ENCODE results near the gene HOXC12.

Gene HOXC12

GRCh38 chr12:53998110-53998899 is 43.6 kb downstream of the HOXC12 start:
- no peak for DNase-seq

- no peak for DNase-seq
These were observed 44.2 kb downstream of the HOXC12 start for GRCh38 chr12:53998900-53999236.

GRCh38 chr12:53999559-54000115 is 44.9 kb downstream of the HOXC12 start:
- no peak for DNase-seq

- DNase-seq = no peak
These were observed 45.7 kb downstream of the HOXC12 start, which contains the start of gene HOXC9 for GRCh38 chr12:54000116-54001114. Gene HOXC9 (plus strand): TSS chr12:54000161. CDS start chr12:54000189, 28 bp downstream.

GRCh38 chr12:54001283-54002187 is 46.8 kb downstream of the HOXC12 start:
- no peak for DNase-seq

GRCh38 chr12:54002278-54002914 is 47.7 kb downstream of the HOXC12 start:
- DNase-seq = no peak

GRCh38 chr12:54002915-54003389 is 48.2 kb downstream of the HOXC12 start:
- no peak for DNase-seq

- DNase-seq = no peak
These were observed 48.9 kb downstream of the HOXC12 start for GRCh38 chr12:54003625-54004024.

- DNase-seq = no peak
These were observed 49.5 kb downstream of the HOXC12 start for GRCh38 chr12:54004063-54004840.

- no peak for DNase-seq
These were observed 50.3 kb downstream of the HOXC12 start for GRCh38 chr12:54004841-54005530.

- DNase-seq = no peak
These were observed 50.8 kb downstream of the HOXC12 start for GRCh38 chr12:54005531-54005852.

GRCh38 chr12:54005853-54006558 is 51.3 kb downstream of the HOXC12 start:
- no peak for DNase-seq

GRCh38 chr12:54006559-54007220 is 52.0 kb downstream of the HOXC12 start:
- no peak for DNase-seq

- DNase-seq = no peak
These were observed 53.0 kb downstream of the HOXC12 start for GRCh38 chr12:54007538-54008259.

- no peak for DNase-seq
These were observed 53.5 kb downstream of the HOXC12 start for GRCh38 chr12:54008260-54008552.

All from NCI-H2081 treated with DMSO at 0.1 percent for 48 hours (cell line).